NCI-H146 (cell line): ENCODE data around the gene LHFPL2.
"Not testable (repeated sequence)": the region's sequence is repeated elsewhere in the genome, so short reads cannot be mapped to it uniquely, and the experiment has no call there.

Source experiments
- DNase-seq: peaks from one replicate; lab custom pipeline; 2025; lab: John Stamatoyannopoulos, UW

LHFPL2 gene

GRCh38 chr5:78472469-78473106, 176.0 kb downstream of the LHFPL2 start:
- no peak for DNase-seq

GRCh38 chr5:78471896-78472295, 176.7 kb downstream of the LHFPL2 start:
- no peak for DNase-seq

- peak; percentile 33 for DNase-seq
These were observed 180.7 kb downstream of the LHFPL2 start for GRCh38 chr5:78467752-78468357.

GRCh38 chr5:78467140-78467539, 181.4 kb downstream of the LHFPL2 start:
- no peak for DNase-seq

- DNase-seq: no peak
These were observed 189.7 kb downstream of the LHFPL2 start for GRCh38 chr5:78458843-78459242.

- not testable (repeated sequence) for DNase-seq
These were observed 191.1 kb downstream of the LHFPL2 start for GRCh38 chr5:78457507-78457906.

- DNase-seq: no peak
These were observed 199.5 kb downstream of the LHFPL2 start for GRCh38 chr5:78449103-78449502.

GRCh38 chr5:78447775-78448424, 200.7 kb downstream of the LHFPL2 start:
- DNase-seq: no peak
